BJ (cell line): ENCODE data around the gene NUBPL. TPM values are rescaled to one million over a fixed set of nuclear protein-coding genes. Genes with fewer than 3 reads are reported as not detected.

ENCODE experiments used
- CTCF ChIA-PET: fragments of 350-600 bp; formaldehyde crosslinking; extraction: SDS; loops from one replicate; lab custom pipeline; 2021; ENCODE audit warnings: antibody characterized with exemption, inconsistent platforms; lab: Yijun Ruan, JAX
- POLR2A ChIA-PET: fragments of 300-600 bp; sonication (Branson Sonifier 250); formaldehyde crosslinking; extraction: SDS; loops from one replicate; lab custom pipeline; 2021; ENCODE audit warnings: antibody characterized with exemption; lab: Charles Lee
- DNase-seq: peaks from one replicate; pipeline ENCODE4 v3.0.0-alpha.2; 2011; ENCODE audit warnings: low read depth
- H3K27me3 ChIP-seq: 2 replicates; pipeline ENCODE4 v1.6.0; 2011; ENCODE audit warnings: low read length; ENCODE audit not compliant: control insufficient read depth, insufficient read depth
- H3K36me3 ChIP-seq: 2 replicates; pipeline ENCODE4 v1.5.1; 2011; ENCODE audit warnings: low read length; ENCODE audit not compliant: control insufficient read depth, insufficient read depth
- H3K4me3 ChIP-seq: 2 replicates; pipeline ENCODE4 v1.5.1; 2011; ENCODE audit warnings: low read depth, mild to moderate bottlenecking, control low read depth, low read length
- polyA minus RNA-seq: library from RNA; depleted of rRNA, polyadenylated mRNA; stranded (reverse); fragments of >200 nt; gene quantifications from 2 replicates; pipeline ENCODE4 v1.2.3, GENCODE V29; 2011; rRNA and poly(A)+ RNA removed
- polyA plus RNA-seq: library from polyadenylated mRNA; depleted of rRNA; stranded (reverse); fragments of >200 nt; gene quantifications from 2 replicates; pipeline ENCODE4 v1.2.3, GENCODE V29; 2011; rRNA removed
- TF ChIP-seq, protein P1 (sequence below): IDR thresholded peaks from 2 replicates; pipeline ENCODE4 v1.5.1; 2011; ENCODE audit warnings: low read depth, mild to moderate bottlenecking, control low read depth, inconsistent platforms, low read length, moderate library complexity; ENCODE audit not compliant: insufficient read depth

The NUBPL gene, protein sequence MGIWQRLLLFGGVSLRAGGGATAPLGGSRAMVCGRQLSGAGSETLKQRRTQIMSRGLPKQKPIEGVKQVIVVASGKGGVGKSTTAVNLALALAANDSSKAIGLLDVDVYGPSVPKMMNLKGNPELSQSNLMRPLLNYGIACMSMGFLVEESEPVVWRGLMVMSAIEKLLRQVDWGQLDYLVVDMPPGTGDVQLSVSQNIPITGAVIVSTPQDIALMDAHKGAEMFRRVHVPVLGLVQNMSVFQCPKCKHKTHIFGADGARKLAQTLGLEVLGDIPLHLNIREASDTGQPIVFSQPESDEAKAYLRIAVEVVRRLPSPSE
- polyA plus RNA-seq (3.3 and 6.6 TPM in 2 replicates), polyA minus RNA-seq (4.7 and 6.3 TPM in 2 replicates)

DNA sequence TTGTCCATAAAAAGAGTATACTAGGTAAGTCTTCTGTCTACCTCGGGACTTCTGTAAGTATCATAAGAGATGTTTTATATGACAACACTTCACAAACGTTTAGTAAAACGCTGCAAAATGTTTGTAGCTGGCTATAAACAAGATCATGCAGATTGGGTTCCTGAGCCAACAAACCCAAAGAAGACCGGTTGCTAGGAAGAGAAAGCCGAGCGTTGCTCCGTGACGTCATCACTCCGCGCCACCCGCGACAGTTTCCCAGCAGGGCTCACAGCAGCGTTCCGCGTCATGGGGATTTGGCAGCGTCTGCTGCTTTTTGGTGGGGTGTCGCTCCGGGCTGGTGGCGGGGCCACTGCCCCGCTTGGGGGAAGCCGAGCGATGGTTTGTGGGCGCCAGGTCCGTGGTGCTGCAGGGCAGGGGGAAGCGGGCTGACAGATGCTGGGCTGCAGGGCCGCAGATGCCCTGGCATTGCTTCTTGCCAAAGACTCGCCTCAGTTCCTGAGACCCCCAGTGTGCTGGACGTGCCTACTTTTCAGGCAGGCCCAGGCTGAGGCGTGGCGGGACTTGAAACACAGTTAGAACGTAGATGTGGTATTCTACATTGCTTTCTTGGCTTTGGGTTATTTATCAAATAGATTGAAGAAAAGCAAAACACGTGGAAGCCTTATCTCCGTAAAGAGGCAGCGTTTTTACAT lies at the start of gene NUBPL:
NUBPL (plus strand) TSS at position 250 of the 692 bp plus-strand sequence; CDS start at position 286, 36 bp downstream.
- ChIA-PET POLR2A (no interaction called here), CTCF (no interaction called here)
- TF ChIP-seq, protein P1, sequence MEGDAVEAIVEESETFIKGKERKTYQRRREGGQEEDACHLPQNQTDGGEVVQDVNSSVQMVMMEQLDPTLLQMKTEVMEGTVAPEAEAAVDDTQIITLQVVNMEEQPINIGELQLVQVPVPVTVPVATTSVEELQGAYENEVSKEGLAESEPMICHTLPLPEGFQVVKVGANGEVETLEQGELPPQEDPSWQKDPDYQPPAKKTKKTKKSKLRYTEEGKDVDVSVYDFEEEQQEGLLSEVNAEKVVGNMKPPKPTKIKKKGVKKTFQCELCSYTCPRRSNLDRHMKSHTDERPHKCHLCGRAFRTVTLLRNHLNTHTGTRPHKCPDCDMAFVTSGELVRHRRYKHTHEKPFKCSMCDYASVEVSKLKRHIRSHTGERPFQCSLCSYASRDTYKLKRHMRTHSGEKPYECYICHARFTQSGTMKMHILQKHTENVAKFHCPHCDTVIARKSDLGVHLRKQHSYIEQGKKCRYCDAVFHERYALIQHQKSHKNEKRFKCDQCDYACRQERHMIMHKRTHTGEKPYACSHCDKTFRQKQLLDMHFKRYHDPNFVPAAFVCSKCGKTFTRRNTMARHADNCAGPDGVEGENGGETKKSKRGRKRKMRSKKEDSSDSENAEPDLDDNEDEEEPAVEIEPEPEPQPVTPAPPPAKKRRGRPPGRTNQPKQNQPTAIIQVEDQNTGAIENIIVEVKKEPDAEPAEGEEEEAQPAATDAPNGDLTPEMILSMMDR = no peak
- Histone ChIP-seq H3K4me3 (peak within 1 kb of the TSS; percentile 88), H3K27me3 (no peaks in the 10 kb centered on the region), H3K36me3 (no peaks in the 10 kb centered on the region)
- DNase-seq = peak; percentile 58

DNA sequence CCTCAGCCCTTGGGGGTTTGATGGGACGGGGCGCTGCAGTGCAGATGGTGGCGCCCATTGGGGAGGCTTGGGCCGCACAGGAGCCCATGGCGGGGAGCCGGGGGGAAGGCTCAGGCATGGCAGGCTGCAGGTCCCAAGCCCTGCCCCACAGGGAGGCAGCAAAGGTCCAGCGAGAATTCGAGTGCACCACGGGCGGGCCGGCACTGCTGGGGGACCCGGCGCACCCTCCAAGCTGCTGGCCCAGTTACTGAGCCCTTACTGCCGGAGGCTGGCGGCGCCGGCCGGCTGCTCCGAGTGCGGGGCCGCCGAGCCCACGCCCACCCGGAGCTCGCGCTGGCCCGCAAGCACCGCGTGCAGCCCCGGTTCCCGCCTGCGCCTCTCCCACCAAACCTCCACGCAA lies 34.1 kb upstream of the NUBPL start:
- no peak overlapping the region for H3K4me3 ChIP-seq
- ChIA-PET POLR2A (no interaction called here), CTCF (no interaction called here)
- H3K27me3 ChIP-seq = no peaks in the 10 kb centered on the region; the same call in 1 of the 2 replicates
- TF ChIP-seq, protein P1 = no peak
- H3K36me3 ChIP-seq = no peaks in the 10 kb centered on the region
- no peak for DNase-seq

DNA sequence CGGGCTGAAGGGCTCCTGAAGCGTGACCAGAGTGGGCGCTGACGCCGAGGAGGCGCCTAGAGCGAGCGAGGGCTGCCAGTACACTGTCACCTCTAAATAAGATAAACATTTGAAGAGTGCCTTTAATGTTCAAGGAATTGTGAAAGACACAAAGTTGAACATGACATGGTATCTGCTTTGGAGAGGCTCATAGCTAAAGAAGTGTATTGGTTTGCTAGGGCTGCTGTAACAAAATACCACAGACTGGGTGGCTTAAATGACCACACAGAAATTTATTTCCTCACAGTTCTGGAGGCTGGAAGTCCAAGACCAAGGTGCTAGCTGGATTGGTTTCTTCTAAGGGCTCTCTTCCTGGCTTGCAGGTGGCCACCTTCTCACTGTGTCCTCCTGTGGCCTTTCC lies 33.7 kb upstream of the NUBPL start:
- H3K4me3 ChIP-seq = no peak overlapping the region
- TF ChIP-seq, protein P1 = no peak
- H3K36me3 ChIP-seq = no peaks in the 10 kb centered on the region
- no peaks in the 10 kb centered on the region; the same call in 1 of the 2 replicates for H3K27me3 ChIP-seq
- CTCF ChIA-PET = no interaction called here
- DNase-seq = no peak
- POLR2A ChIA-PET = no interaction called here

DNA sequence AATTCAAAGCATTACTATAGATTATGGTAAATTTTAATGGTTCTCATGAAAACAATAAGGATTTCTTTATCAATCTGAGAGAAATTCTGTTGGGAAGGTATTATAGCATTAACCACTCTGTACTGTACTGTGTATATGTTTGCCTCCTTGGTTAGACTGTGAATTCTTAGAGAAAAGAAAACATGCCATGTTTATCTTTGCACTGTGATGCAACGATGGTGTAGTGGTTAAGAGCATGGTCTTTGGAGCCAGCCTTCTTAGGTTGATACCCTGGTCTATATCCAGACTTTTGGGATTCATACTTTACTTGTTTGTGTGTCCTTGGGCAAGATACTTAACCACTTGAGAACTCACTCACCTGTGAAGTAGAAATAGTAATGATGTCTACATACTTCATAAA lies 32.2 kb upstream of the NUBPL start:
- no peak overlapping the region for H3K4me3 ChIP-seq
- no peaks in the 10 kb centered on the region; the same call in 1 of the 2 replicates for H3K27me3 ChIP-seq
- POLR2A ChIA-PET = no interaction called here
- no peaks in the 10 kb centered on the region for H3K36me3 ChIP-seq
- DNase-seq = no peak
- CTCF ChIA-PET = no interaction called here
- TF ChIP-seq, protein P1 = no peak

DNA sequence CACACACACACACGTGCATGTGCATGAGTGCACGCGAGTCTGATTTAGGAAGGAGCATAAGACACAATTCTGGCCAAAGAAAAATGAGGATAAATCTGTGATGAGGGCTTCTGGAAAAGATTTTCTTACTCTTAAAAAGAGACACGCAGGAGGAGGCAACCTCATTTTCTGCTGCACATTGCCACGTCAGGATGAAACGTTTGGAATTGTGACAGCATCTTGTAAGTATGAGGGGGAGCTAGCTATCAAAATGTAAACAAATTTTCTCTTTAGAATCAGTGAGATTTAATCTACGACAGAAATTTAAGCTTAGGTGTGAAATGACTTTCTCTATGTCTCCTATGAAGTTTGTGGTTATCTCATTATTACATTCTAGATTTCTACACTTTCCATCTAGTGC lies 31.1 kb upstream of the NUBPL start:
- CTCF ChIA-PET = no interaction called here
- no peak for DNase-seq
- POLR2A ChIA-PET = no interaction called here

More for the DNA sequence above, 31.1 kb upstream of the NUBPL start:
- no peaks in the 10 kb centered on the region for H3K36me3 ChIP-seq
- H3K4me3 ChIP-seq = no peak overlapping the region
- no peaks in the 10 kb centered on the region for H3K27me3 ChIP-seq
- TF ChIP-seq, protein P1 = no peak
